ENCODE data around the gene MIR17HG.

DNA sequence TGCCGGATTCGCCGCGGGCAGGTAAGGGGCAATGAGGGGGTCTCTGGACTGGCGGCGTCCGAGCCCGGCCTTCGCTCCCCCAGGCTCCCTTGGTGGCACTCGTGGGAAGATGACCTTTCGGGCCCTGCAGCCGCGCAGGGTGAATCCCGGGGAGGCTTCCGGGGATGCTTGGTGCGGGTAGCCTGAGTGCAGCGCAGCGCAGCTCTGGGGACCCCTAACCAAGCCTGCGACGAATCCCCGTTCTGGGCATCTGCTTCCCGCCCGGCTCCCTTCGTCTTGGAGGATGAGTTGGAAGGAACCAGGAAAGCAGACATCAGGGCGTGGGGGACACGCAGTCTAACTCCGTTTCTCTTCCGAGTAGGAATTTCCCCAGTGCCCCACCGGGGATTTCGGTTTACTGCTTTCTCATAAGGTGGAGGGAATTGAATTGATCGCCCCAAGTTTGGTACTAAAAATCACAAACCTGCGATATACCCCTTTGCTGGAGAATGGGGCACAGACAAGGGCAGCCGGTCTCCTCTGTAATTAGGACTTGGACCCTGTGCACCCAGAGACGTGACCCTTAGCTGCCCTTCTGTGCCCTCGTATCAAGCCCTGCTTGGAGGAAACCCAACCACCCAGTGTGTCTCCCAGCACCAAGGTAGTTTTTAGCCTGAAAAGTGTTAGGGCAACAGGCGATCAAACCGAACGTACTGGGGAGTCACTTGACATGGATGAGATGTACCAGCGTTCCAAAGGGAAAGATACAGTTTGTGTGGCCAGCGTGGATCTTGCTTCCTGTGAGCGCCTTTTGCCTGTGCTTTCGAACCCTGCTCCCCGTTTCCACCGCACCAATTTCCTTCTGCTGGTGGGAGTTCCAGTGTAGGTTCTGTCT, 51.9 kb downstream of the MIR17HG start:
- TF ChIP-seq, protein P1, sequence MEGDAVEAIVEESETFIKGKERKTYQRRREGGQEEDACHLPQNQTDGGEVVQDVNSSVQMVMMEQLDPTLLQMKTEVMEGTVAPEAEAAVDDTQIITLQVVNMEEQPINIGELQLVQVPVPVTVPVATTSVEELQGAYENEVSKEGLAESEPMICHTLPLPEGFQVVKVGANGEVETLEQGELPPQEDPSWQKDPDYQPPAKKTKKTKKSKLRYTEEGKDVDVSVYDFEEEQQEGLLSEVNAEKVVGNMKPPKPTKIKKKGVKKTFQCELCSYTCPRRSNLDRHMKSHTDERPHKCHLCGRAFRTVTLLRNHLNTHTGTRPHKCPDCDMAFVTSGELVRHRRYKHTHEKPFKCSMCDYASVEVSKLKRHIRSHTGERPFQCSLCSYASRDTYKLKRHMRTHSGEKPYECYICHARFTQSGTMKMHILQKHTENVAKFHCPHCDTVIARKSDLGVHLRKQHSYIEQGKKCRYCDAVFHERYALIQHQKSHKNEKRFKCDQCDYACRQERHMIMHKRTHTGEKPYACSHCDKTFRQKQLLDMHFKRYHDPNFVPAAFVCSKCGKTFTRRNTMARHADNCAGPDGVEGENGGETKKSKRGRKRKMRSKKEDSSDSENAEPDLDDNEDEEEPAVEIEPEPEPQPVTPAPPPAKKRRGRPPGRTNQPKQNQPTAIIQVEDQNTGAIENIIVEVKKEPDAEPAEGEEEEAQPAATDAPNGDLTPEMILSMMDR (IDR thresholded peaks at IDR 0.05) = no peak
- TF ChIP-seq POLR2A (IDR thresholded peaks at IDR 0.05) (no peak), EP300 (IDR thresholded peaks at IDR 0.05) (no peak)
